ENCODE measurements around the gene SPANXD.
"Not testable (repeated sequence)": the region's sequence is repeated elsewhere in the genome, so short reads cannot be mapped to it uniquely, and the experiment has no call there.

The SPANXD gene, protein sequence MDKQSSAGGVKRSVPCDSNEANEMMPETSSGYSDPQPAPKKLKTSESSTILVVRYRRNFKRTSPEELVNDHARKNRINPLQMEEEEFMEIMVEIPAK

DNA sequence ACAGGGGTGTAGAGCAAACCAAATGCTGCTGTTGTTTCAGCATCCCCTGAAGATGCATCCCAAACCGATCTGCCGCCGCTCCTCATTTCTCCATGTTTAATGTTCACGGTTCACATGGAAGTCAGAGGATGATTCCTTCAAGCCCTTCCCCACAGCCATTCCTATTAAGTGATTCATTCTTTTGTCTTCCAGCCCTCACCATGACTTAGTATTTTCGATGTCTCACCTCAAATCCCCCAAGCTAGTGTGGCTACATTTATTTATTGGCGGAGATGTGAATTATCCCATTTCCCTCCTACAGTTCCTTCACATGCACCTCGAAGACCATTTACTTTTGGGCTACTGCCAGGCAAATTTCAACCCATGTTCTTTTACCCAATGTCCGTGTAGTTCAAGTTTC lies at the start of gene SPANXD:
Gene SPANXD (minus strand): TSS at position 101 of the 400 bp plus-strand sequence. CDS start 334 bp downstream, outside the sequence.
- DNase-seq (ENCODE audit: low read depth): not testable (repeated sequence)

GRCh38 chrX:141742666-141743065 lies 44.1 kb upstream of the SPANXD start:
- DNase-seq (ENCODE audit: low read depth): no peak

DNA sequence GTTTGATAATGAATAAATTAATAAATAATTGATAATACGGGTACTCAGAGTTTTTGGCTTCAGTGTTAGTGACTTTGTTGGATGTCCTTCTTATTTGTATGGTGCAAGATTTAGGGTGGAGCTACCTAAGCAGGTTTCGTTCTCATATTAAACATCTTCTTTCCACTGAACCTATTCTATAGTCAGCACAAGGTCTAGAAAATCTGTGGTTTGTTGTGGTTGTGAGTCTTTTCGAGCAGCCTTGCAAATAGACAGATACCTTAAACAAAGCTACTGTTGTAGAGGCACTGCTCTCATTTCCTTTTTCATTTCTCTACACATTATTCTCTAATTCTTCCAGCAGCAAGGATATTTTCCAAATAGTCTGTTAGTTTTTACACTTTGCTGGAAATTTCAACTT lies 38.1 kb upstream of the SPANXD start:
- DNase-seq (ENCODE audit: low read depth): no peak

DNA sequence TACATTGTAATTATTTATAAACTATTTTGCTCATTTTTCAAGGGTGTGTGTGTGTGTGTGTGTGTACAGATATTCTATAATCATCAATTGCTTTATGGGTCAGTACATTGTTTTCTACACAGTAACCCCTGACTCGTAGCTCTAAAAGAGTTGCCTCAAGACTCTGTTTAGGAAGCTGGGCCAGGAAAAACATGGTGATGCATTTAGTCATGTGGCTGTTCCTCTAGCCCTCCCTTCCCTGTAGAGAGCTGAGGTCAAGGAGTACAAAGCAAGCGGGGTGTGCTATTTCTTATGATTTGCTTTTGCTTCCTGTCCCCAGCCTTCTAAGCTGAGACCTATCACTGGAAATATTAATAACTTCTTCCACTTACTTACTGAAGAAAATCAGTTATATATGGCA lies 34.8 kb upstream of the SPANXD start:
- no peak for DNase-seq (ENCODE audit: low read depth)

DNA sequence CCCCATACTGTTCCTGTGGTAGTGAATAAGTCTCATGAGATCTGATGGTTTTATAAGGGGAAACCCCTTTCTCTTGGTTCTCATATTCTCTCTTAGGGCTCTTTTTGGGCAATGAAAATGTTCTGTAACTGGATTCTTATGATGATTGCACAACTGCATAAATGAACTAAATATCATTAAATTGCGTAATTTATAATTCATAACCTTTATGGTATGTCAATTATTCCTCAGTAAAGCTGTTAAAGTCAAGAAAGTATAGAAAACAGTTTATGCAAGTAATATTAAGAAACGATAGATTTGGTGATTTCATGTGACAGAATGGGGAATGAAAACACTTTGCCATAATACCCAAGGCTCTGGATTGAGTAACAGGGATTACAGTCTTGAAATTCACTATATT lies 33.5 kb upstream of the SPANXD start:
- no peak for DNase-seq (ENCODE audit: low read depth)

DNA sequence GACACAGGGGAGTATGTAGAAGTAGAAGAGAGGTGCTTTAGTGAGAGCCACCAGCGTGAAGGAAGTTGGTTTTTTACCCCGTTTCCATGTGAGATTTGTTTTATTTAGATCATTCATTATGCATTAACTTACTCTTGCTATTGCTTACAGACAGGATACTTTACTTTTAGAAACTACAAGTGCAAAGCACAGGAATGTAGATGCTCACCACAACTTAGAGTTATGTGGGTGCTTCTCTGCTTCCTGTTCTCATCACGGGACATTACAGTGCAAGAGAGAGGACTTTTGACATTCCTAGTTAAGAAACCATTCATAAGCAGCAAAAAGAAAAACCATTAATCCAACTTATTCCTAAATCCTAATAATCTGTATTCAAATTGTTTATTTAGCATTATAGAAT lies 25.6 kb upstream of the SPANXD start:
- no peak for DNase-seq (ENCODE audit: low read depth)

- no peak for DNase-seq (ENCODE audit: low read depth)
These were observed 16.1 kb upstream of the SPANXD start for GRCh38 chrX:141714680-141715079.

GRCh38 chrX:141701072-141701471 lies 2.5 kb upstream of the SPANXD start:
- DNase-seq (ENCODE audit: low read depth): no peak

GRCh38 chrX:141673946-141674345 lies 24.6 kb downstream of the SPANXD start:
- DNase-seq (ENCODE audit: low read depth): no peak

GRCh38 chrX:141669689-141670088 lies 28.9 kb downstream of the SPANXD start:
- no peak for DNase-seq (ENCODE audit: low read depth)

DNA sequence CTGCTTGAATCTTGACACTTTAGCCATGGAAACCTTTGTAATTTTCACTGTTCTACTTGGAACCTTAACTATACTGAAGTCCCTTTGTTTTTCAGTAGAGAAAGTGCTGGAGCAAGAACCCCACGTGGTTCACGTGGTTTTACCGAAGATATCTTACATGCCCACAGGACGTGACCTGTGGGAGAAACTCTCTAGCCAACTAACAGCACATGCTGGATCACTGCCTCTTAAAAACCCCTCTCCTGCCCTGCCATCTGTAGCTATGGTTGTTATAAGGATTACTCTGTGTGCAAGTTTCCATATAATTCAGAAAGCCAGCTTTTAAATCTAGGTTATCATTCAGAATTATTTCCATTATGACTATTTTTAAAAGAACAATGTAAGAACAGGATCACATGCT lies 30.2 kb downstream of the SPANXD start:
- no peak for DNase-seq (ENCODE audit: low read depth)

DNA sequence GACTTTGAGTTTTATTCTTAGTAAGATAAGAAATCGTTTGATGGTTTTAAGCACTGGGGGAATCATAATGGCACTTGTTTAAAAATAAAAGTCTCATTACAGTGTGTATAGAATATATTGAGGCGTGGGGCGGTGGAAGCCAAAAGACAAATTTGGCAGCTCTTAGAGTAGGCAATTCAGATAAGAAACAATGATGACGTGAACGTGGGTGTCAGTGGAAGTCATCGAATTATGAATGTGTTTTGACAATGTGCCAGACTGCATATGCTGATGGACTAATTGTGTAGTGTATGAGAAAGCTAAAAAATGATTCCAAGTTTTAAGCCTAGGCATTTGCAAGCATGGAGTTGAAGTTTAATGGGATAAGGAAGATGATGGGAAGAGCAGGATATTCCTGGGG lies 35.8 kb downstream of the SPANXD start:
- DNase-seq (ENCODE audit: low read depth): no peak

DNA sequence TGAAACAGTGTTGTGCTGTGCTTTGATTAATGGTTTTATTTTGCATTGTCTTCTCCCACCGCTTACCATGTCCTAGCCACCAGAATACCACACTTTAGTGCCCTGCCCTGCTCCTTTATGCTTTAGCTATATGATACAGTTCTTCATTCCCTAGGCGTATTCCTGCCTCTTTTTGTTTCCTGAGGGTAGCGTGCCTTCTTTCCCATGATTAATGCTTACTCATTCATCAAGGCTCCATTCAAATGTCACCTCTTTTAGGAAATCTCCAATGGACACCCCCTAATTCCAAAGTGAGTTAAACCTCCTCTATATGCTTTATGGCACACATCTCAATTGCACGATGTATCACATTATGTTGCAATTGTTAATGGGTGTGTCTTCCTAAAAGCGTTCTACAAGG lies 46.3 kb downstream of the SPANXD start:
- DNase-seq (ENCODE audit: low read depth): no peak

All from stimulated activated CD4-positive, alpha-beta T cell treated with anti-CD3 and anti-CD28 coated beads, Interleukin-2, amount 100 ng/mL, for 4 hours (primary cell).